ENCODE data around the gene ARSG.
"Not testable (repeated sequence)": the region's sequence is repeated elsewhere in the genome, so short reads cannot be mapped to it uniquely, and the experiment has no call there.

ARSG gene

DNA sequence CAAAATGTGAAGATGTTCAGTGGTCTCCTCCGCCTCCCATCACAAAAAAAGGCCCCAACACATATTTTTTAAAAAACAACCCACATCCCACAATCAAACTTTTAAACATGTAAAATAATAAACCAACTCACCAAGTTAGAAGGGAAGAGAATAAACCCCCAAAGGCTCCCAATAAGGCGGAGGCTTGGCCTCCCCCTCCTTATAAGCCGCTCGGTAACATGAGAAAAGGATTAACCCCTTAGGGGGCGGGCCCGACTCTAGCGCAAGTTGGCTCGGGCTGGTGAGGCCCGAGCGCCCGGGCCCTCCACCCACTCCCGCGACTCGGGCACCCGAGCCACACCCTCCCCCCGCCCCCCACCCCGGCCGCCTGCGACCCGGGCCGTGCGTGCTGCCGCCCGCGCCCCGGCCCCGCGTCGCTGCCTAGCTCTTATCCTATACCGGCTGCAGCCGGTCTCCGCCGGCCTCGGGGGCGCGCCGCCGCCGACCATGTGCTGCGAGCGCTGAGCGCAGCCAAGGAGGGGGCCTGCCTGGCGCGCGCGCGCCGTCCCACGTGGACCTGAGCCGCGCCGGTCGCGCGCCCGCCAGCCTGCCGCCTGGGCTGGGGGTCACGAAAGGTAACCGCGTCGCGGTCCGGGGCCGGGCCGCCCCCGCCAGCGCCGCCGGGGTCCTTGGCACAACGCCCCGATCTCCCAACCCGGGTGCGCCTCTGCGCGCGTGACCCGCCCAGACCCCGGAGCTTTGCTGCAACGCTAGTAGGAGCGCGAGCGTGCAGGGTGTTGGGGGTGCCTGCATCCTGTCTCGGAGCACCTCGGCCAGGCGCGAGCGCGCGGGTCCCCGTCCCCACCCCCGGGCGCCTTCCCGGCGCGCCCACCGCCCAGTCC is at the start of gene ARSG, which contains the start of gene SLC16A6:
ARSG (plus strand) TSS at position 541 of the 881 bp plus-strand sequence. CDS start 15,999 bp downstream, outside the sequence.
SLC16A6 (minus strand) TSS at position 173 of the 881 bp plus-strand sequence. CDS start 12,807 bp downstream, outside the sequence.
- DNase-seq, result peak; percentile 78 to 93 (median 85)

- no peak for DNase-seq
Measured at GRCh38 chr17:68246271-68247028, 44.8 kb upstream of the ARSG start.

DNA sequence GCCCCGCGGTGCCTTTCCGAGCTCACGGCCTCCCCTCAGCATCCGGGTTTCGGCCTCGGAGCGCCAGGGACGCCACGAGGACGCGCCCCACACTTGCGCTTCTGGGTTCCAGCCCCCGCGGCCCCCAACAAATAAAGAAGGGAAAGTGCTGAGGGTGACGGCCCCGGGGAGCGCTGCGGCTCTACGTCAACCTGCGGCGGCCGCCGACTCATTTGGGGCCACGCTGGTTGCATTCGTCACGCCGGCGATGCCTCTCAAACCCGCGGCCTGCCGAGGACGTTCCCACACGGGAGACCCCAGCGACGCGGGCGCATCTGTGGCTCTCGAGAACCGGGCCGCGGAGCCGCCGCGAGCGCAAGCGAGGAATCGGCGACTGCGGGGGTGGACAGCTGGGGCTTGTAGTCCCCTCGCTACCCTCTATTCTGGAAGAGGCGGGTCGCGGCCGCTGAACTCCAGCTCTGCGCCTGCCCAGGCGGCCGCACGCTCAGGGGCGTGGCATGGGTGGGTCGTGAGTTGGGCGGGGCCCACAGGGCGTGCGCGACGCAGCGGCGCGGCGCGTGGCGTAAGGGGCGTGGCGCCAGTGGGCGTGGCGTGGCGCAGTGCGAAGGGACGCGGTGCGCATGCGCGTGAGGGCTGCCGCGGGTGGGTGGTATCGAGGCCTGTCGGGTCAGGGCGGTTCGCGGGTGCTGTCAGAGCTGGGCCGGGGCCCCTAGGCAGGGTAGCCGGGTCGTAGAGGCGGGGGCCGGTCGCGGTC is 43.7 kb upstream of the ARSG start, which contains the start of gene AMZ2:
AMZ2 (plus strand) TSS at position 599 of the 754 bp plus-strand sequence. CDS start 2,145 bp downstream, outside the sequence.
- peak; percentile 97 to 99 (median 99) for DNase-seq

DNA sequence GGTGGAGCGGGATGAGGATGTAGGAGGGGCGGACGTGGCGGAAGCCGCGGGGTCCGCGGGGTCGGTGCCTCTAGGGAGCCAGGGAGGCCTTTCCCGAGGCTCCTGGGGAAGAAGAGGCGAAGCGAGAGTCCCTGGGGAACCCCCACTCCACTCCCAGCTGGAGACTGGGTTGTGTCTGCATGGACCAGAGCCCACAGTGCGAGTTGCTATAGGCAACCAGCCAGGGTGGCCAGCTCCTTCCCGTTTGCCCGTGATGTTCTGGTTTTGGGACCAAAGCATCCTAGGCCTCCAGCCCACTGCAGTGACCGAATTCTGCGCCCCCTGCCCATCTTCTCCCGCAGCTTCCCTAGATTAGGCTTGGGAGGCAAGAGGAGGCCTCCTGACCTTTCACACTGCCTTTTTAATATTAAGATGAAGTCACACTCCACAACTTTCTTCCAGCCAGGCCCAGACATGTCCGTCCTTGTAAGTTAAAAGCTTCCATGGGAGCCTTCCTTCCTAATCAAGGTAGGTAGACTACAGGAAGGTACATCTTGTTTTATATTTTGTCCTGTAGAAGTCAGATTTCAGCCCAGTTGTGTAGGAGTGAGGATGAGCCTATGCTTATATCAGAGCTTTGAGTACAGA is 43.0 kb upstream of the ARSG start:
- peak; percentile 71 to 88 (median 85) for DNase-seq

DNA sequence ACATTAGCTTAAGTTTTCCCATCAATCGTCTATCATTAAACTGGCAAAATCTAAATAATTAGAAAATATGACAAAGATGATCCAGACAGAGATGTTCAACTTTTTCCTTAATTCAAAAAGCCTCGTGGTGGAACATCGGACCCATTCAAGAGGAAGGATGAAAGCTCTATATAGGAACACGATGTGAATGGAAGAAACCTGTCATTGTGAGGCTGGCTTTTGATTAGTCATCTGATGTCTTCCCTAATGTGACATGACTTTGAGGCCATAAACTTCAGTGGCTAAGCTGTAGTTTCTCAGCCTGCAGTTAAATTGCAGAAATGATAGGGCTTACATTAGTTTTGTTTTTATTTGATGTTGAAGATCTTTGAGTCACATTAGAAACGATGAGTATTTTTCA is 42.4 kb upstream of the ARSG start:
- DNase-seq, result peak; percentile 61 to 83 (median 68)

- DNase-seq, result peak; percentile 48 to 73 (median 63)
Measured at GRCh38 chr17:68249354-68249765, 41.9 kb upstream of the ARSG start.

DNA sequence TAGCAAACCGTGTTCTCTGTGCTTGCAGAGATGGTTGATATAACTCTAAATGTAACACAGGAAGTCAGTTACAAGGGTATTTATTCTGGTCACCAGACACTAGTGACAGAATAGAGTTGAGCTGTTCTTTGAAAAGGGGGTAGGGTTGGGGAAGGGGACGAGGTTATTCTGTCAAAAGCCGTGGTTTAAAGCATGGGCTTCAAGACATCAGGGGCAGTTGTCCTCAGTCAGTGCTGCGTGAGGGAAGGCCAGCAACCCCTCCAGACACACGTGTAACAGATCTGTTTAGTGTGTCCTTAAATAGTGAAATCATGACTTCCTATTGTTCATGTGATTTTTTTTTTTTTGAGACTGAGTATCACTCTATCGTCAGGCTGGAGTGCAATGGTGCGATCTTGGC is 37.9 kb upstream of the ARSG start:
- not testable (repeated sequence) for DNase-seq

- no peak for DNase-seq
Measured at GRCh38 chr17:68255151-68255550, 36.1 kb upstream of the ARSG start.

- DNase-seq, result peak; percentile 17 to 50 (median 44)
Measured at GRCh38 chr17:68255731-68256538, 35.4 kb upstream of the ARSG start.

DNA sequence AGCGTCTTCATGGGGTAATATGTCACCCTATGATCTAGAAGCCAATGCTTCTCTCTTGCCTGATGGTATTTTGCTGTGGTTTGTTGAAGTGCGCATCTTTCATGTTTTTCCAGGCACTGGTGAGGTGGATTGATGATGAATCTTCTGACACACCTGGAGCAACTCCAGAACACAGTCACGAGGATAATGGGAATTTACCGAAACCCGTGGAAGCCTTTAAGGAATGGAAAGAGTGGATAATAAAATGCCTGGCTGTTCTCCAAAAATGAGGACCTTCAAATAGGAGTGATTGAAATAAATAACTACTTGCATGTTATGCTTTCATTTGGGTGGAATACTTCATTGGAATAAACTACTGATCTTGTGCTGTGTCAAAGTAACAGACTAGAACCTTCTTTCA is 34.6 kb upstream of the ARSG start:
- DNase-seq, result not testable (repeated sequence)

DNA sequence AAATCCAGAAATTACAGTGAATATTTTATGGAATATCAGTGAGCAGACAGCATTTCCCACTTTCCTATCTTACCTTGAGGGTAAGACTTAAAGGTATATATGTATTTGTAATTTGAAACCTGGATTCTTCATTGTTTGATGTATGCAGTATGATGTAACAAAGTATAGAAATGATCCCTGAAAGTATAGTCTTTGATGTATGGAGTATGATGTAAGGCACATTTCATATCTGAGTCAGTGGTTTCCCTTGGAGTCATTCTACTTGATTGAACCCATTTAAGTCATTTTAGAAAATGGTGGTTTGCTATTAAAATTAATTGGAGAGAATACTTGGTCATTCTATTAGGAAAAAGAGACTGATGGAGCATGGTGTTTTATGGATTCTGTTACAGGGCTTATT is 33.4 kb upstream of the ARSG start:
- DNase-seq, result peak in 1 of 3 donors; percentile 27

GRCh38 chr17:68258890-68259647 is 32.2 kb upstream of the ARSG start:
- peak; percentile 54 to 88 (median 68) for DNase-seq

DNA sequence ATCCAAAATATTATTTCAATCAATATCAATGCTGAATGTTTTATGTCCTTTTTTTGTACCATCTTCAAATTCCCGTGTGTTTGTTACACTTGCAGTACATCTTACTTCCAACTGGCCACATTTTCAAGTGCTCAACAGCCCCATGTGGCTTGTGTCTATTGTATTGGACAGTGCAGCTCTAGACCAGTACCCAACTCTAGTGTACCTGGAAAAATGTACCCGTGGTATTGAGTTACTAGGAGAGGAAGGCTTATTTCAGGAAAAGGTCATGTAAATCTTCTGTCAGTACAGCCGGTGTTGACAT is 31.7 kb upstream of the ARSG start:
- DNase-seq, result not testable (repeated sequence)

GRCh38 chr17:68260051-68260762 is 31.1 kb upstream of the ARSG start:
- DNase-seq, result no peak

GRCh38 chr17:68262467-68262866 is 28.8 kb upstream of the ARSG start:
- DNase-seq, result not testable (repeated sequence)

DNA sequence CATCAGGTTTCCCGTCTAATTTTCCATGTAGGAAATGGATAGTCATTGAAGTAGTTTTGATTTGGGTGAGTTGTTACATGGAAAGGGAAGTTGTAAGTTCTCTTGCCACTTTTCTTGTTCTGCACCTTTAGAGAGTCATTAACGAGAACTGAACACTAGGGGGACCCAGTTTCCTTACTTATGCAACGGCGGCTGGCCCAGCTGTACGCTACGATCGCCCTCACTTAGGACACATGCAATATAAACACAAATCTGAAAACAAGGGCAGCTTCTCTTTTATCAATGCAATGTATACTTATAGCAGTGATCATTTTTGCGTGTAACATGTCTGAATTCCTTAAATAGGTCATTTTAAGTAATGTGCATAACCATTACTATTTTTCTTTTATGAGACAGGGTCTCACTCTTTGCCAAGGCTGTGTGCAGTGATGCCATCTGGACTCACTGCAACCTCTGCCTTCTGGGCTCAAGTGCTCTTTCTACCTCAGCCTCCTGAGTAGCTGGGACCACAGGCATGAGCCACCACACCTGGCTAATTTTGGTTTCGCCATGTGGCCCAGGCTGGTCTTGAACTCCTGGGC is 28.1 kb upstream of the ARSG start:
- peak; percentile 68 to 71 (median 69) for DNase-seq

GRCh38 chr17:68265833-68266232 is 25.5 kb upstream of the ARSG start:
- not testable (repeated sequence) for DNase-seq

DNA sequence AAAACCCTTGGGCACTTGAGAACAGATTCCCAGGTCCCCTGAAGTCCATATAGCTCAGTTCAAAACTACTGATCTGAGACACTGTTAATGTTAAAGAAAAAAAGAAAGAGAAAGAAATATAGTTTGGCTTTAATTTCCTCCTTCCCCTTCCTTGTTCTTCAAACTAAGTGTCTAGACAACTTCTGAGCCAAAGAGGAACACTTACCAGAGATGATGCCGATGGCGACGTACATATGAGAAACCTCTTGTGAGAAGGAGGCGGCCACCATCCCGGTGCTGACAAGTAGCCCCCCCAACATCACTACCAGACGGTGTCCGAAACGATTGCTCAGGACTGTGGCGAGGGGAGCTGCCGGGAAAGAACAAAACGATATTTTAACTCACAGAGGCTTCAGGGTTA is 17.6 kb upstream of the ARSG start:
- DNase-seq, result peak in 2 of 3 donors; percentile 39 to 52

GRCh38 chr17:68276339-68276738 is 15.0 kb upstream of the ARSG start:
- not testable (repeated sequence) for DNase-seq

Measured in suppressor macrophage treated with lipopolysaccharide for 1 hour (primary cell).